ENCODE measurements around the gene RGS10. TPM values are rescaled to one million over a fixed set of nuclear protein-coding genes. Genes with fewer than 3 reads are reported as not detected.
A peak's percentile ranks its signal among the peaks of the same experiment; 100 is the strongest.

Gene RGS10
- total and polyA plus RNA-seq, 2 of the 8 experiments (the other 6 are each of a cell fraction or from before 2014, with no cell fraction given) = 5.5 to 13.1 TPM

- Histone ChIP-seq H3K9me3 (ENCODE audit: insufficient read depth in 2 of 2, low read depth in 1 of 2, low read length in 1 of 2) (no peaks in the 10 kb centered on the region), H3K9ac (replicated peaks in 1 of 4; ENCODE audit: extremely low read depth in 1 of 4, low read depth in 3 of 4, low read length in 3 of 4) (no peak overlapping the region), H2BK120ac (replicated peaks; ENCODE audit: low read depth, low read length) (no peak overlapping the region), H3K27me3 (replicated peaks in 1 of 4; ENCODE audit: control insufficient read depth in 3 of 4, extremely low read depth in 1 of 4, insufficient read depth in 3 of 4, low read length in 3 of 4) (no peaks in the 10 kb centered on the region; a peak in 2 of 7 replicates), H3K4me3 (ENCODE audit: extremely low read depth in 1 of 4, insufficient read depth in 2 of 4, low read depth in 3 of 4, low read length in 4 of 4) (no peak overlapping the region), H3K56ac (replicated peaks; ENCODE audit: insufficient read length, low read depth, low read length) (no peak overlapping the region), H3K4ac (replicated peaks; ENCODE audit: insufficient read length, low read depth, low read length) (no peak overlapping the region), H3K79me2 (ENCODE audit: control insufficient read depth in 1 of 2, insufficient read depth in 2 of 2, low read length in 2 of 2) (no peaks in the 10 kb centered on the region), H3K27ac (ENCODE audit: low read depth, low read length) (no peak overlapping the region), H3K23ac (ENCODE audit: insufficient read length) (no peak overlapping the region), H3K14ac (ENCODE audit: insufficient read length) (no peak overlapping the region), H2BK15ac (ENCODE audit: low read length) (no peak overlapping the region), H2AFZ (ENCODE audit: low read length) (no peak overlapping the region), H2AK5ac (ENCODE audit: low read depth, low read length) (no peak overlapping the region), H3K4me1 (replicated peaks in 1 of 4; ENCODE audit: control insufficient read depth in 3 of 4, insufficient read depth in 4 of 4, low read length in 3 of 4) (peaks cover 0 to 4% (median 0%) of the 10 kb centered on the region in 4 experiments; a peak in 3 of 7 replicates), H2BK5ac (ENCODE audit: low read depth, low read length) (no peak overlapping the region), H4K8ac (ENCODE audit: extremely low read depth, insufficient read depth, low read length) (peak overlapping the region; percentile 19; the same call in 1 of the 2 replicates), H3K79me1 (ENCODE audit: low read depth, low read length) (no peaks in the 10 kb centered on the region; the same call in 1 of the 2 replicates), H3K36me3 (ENCODE audit: control insufficient read depth in 2 of 4, insufficient read depth in 4 of 4, low read length in 3 of 4) (no peaks in the 10 kb centered on the region), H4K5ac (ENCODE audit: insufficient read length, low read depth, low read length) (no peak overlapping the region), H4K20me1 (replicated peaks in 1 of 2; ENCODE audit: control insufficient read depth in 1 of 2, insufficient read depth in 2 of 2, low read length in 2 of 2) (peaks cover 0 to 1% of the 10 kb centered on the region in 2 experiments), H4K91ac (replicated peaks; ENCODE audit: insufficient read length, low read length) (no peak overlapping the region), H2BK12ac (ENCODE audit: low read depth, low read length) (no peak overlapping the region), H2BK20ac (ENCODE audit: low read length) (no peak overlapping the region), H3K4me2 (ENCODE audit: insufficient read depth in 1 of 2, low read depth in 2 of 2, low read length in 2 of 2) (no peak overlapping the region), H3K18ac (ENCODE audit: extremely low read depth, low read length) (no peak overlapping the region), H3K23me2 (ENCODE audit: low read depth, low read length) (no peaks in the 10 kb centered on the region)
- FAIRE-seq (no peak), DNase-seq (ENCODE audit: low read depth in 1 of 2, low spot score in 2 of 2) (no peak)
- TF ChIP-seq SIN3A (conservative IDR thresholded peaks at IDR 0.05 in 1 of 2, IDR thresholded peaks at IDR 0.05 in 1 of 2; ENCODE audit: low read depth in 1 of 2, low read length in 2 of 2) (no peak), MAX (IDR thresholded peaks at IDR 0.05) (peak; percentile 62; the same call in 1 of the 2 replicates), CTCF (IDR thresholded peaks at IDR 0.05; ENCODE audit: control extremely low read depth in 1 of 3, insufficient read depth in 1 of 3, low read depth in 1 of 3, low read length in 3 of 3) (peak in 1 of 3 experiments; percentile 18; a peak in 1 of 4 replicates), SP1 (IDR thresholded peaks at IDR 0.05; ENCODE audit: low read depth, low read length) (no peak), TEAD4 (IDR thresholded peaks at IDR 0.05; ENCODE audit: low read depth, low read length) (no peak), POLR2AphosphoS5 (IDR thresholded peaks at IDR 0.05; ENCODE audit: low read depth, low read length) (no peak), SAP30 (IDR thresholded peaks at IDR 0.05; ENCODE audit: insufficient read depth, insufficient replicate concordance, low read length) (no peak), MAFK (IDR thresholded peaks at IDR 0.05; ENCODE audit: low read depth, low read length) (no peak), BCL11A (IDR thresholded peaks at IDR 0.05; ENCODE audit: low read depth in 2 of 2, low read length in 2 of 2) (no peak), JUN (IDR thresholded peaks at IDR 0.05; ENCODE audit: low read depth, low read length) (no peak)
- ChIA-PET CTCF (ENCODE audit: partially characterized antibody) (interaction anchor here (1.5 kb wide), 1 partner anchor 51 kb away, joined by 5 read pairs; no protein-coding TSS in a partner anchor), POLR2A (ENCODE audit: partially characterized antibody) (no interaction called here)
- 78% methylated on average over 7 of the region's 7 CpGs; no CpG with 5 or more reads in 1 of the 2 experiments for WGBS, 2 experiments (ENCODE audit: extremely low coverage in 1 of 2, insufficient coverage in 1 of 2, insufficient read length in 1 of 2, insufficient replicate concordance in 2 of 2, low coverage in 1 of 2, low lambda C conversion rate in 2 of 2, missing lambda C conversion rate in 1 of 2)
Measured at GRCh38 chr10:119496273-119496672, 46.2 kb downstream of the RGS10 start.

Measured in H1 (cell line).